Neural progenitor cell (in vitro differentiated cells): Measurements from ENCODE around the gene TBCD.

Experiments used
- CTCF ChIP-seq: fragments of 200-600 bp; sonication (generic); IDR thresholded peaks from 2 replicates; pipeline ENCODE4 v1.5.1; 2017; ENCODE audit warnings: antibody characterized with exemption, mild to moderate bottlenecking
- EZH2 ChIP-seq: fragments of 200-600 bp; sonication (generic); IDR thresholded peaks from 2 replicates; pipeline ENCODE4 v1.6.1; 2017; ENCODE audit warnings: antibody characterized with exemption, mild to moderate bottlenecking, moderate library complexity

GRCh38 chr17:82909322-82909904, 157.5 kb downstream of the TBCD start:
- no peak for TF ChIP-seq EZH2
- TF ChIP-seq CTCF: no peak
